Liver (tissue), 9 donors: Measurements from ENCODE around the gene PABPC1L. TPM values are rescaled to one million over a fixed set of nuclear protein-coding genes. Genes with fewer than 3 reads are reported as not detected.
A peak's percentile ranks its signal among the peaks of the same experiment; 100 is the strongest.

Experiments
- DNase-seq: peaks from one replicate; pipeline ENCODE4 v3.0.0-alpha.2; 2017; ENCODE audit warnings: low spot score
- H3K27ac ChIP-seq, 2 donors: one replicate each; pipeline ENCODE4 v1.7.0; 2013; ENCODE audit warnings: inconsistent platforms in 2 of 2, low read length in 2 of 2, control low read depth in 1 of 2, low read depth in 1 of 2, mild to moderate bottlenecking in 1 of 2
- H3K27me3 ChIP-seq, 4 donors: one replicate each; pipeline versions ENCODE4 v1.6.1 to v1.7.0; 2013; ENCODE audit warnings: low read length in 3 of 4, inconsistent platforms in 1 of 4, mild to moderate bottlenecking in 1 of 4, moderate library complexity in 1 of 4; ENCODE audit not compliant: control insufficient read depth in 4 of 4, insufficient read depth in 4 of 4
- H3K36me3 ChIP-seq, 4 donors: one replicate each; pipeline versions ENCODE4 v1.6.1 to v1.7.0; 2013; ENCODE audit warnings: low read length in 3 of 4, mild to moderate bottlenecking in 3 of 4, low read depth in 1 of 4, moderate library complexity in 1 of 4; ENCODE audit not compliant: control insufficient read depth in 4 of 4, insufficient read depth in 3 of 4
- H3K4me1 ChIP-seq, 4 donors: one replicate each; pipeline versions ENCODE4 v1.6.1 to v1.7.0; 2013; ENCODE audit warnings: low read length in 3 of 4, mild to moderate bottlenecking in 3 of 4, moderate library complexity in 1 of 4; ENCODE audit not compliant: control insufficient read depth in 4 of 4, insufficient read depth in 4 of 4
- H3K4me3 ChIP-seq, 3 donors: one replicate each; pipeline versions ENCODE4 v1.6.1 to v1.7.0; 2013; ENCODE audit warnings: low read length in 3 of 3, control low read depth in 1 of 3, low read depth in 1 of 3, mild to moderate bottlenecking in 1 of 3
- H3K9ac ChIP-seq, 2 donors: one replicate each; pipeline ENCODE4 v1.7.0; 2013; ENCODE audit warnings: low read length in 2 of 2, mild to moderate bottlenecking in 2 of 2, moderate library complexity in 2 of 2, control low read depth in 1 of 2, low read depth in 1 of 2
- H3K9me3 ChIP-seq, 4 donors: one replicate each; pipeline versions ENCODE4 v1.6.1 to v1.7.0; 2013; ENCODE audit warnings: low read length in 3 of 4; ENCODE audit not compliant: control insufficient read depth in 4 of 4
- EGR1 ChIP-seq, 2 donors: IDR thresholded peaks; 2 replicates each; pipeline ENCODE4 v1.6.1; 2016 to 2018; ENCODE audit warnings: antibody characterized with exemption in 2 of 2, low read depth in 2 of 2
- FOXA1 ChIP-seq: IDR thresholded peaks from 2 replicates; pipeline ENCODE4 v1.6.1; 2016; ENCODE audit warnings: antibody characterized with exemption
- GABPA ChIP-seq, 2 donors: IDR thresholded peaks in 1 of 2; conservative IDR thresholded peaks in 1 of 2; 2 replicates each; pipeline ENCODE4 v1.6.1; 2016; ENCODE audit warnings: antibody characterized with exemption in 2 of 2, mild to moderate bottlenecking in 1 of 2, moderate library complexity in 1 of 2
- HNF4A ChIP-seq, 2 donors: conservative IDR thresholded peaks; 2 replicates each; pipeline ENCODE4 v1.6.1; 2016; ENCODE audit warnings: antibody characterized with exemption in 2 of 2, mild to moderate bottlenecking in 2 of 2
- HNF4G ChIP-seq: IDR thresholded peaks from 2 replicates; pipeline ENCODE4 v1.6.1; 2016; ENCODE audit warnings: antibody characterized with exemption
- JUND ChIP-seq, 2 donors: IDR thresholded peaks; 2 replicates each; pipeline ENCODE4 v1.6.1; 2016; ENCODE audit warnings: antibody characterized with exemption in 2 of 2
- NR2F2 ChIP-seq: IDR thresholded peaks from 2 replicates; pipeline ENCODE4 v1.6.1; 2016; ENCODE audit warnings: antibody characterized with exemption
- RAD21 ChIP-seq, 2 donors: IDR thresholded peaks; 2 replicates each; pipeline ENCODE4 v1.6.1; 2016; ENCODE audit warnings: antibody characterized with exemption in 2 of 2, mild to moderate bottlenecking in 2 of 2
- RXRA ChIP-seq, 2 donors: IDR thresholded peaks; 2 replicates each; pipeline ENCODE4 v1.6.1; 2017 to 2018; ENCODE audit warnings: antibody characterized with exemption in 2 of 2, mild to moderate bottlenecking in 1 of 2
- SP1 ChIP-seq: IDR thresholded peaks from 2 replicates; pipeline ENCODE4 v1.6.1; 2018; ENCODE audit warnings: antibody characterized with exemption, mild to moderate bottlenecking
- WGBS: extraction: QIAGEN DNeasy Blood & Tissue Kit; methylation state at CpG from one replicate; pipeline ENCODE4 v1.1.7; 2013; 5-methylcytosine and 5-hydroxymethylcytosine counted together
- polyA plus RNA-seq, 2 donors: library from polyadenylated mRNA; stranded (reverse) in 1 of 2; unstranded in 1 of 2; fragments of 200-250 nt in 1 of 2; fragments of >200 nt in 1 of 2; fragmentation: Nextera tagmentation in 1 of 2; extraction: Ambion mirVana in 1 of 2; gene quantifications; one replicate each; pipeline versions ENCODE4 v1.2.1 to v1.2.3, GENCODE V29; 2013 to 2015
- total RNA-seq, 2 donors: library from RNA; depleted of rRNA; stranded (reverse); fragments of >200 nt; gene quantifications; one replicate each; pipeline ENCODE4 v1.2.3, GENCODE V29; 2014
- TF ChIP-seq, protein P1 (sequence below): IDR thresholded peaks from 2 replicates; pipeline ENCODE4 v1.6.1; 2016; ENCODE audit warnings: antibody characterized with exemption
- TF ChIP-seq, protein P2 (sequence below): IDR thresholded peaks from 2 replicates; pipeline ENCODE4 v1.6.1; 2016; ENCODE audit warnings: antibody characterized with exemption
- TF ChIP-seq, protein P3 (sequence below): fragments of 150-350 bp; IDR thresholded peaks from 2 replicates; pipeline ENCODE4 v1.5.1; 2017; ENCODE audit warnings: improper control_type of control experiment, low read depth, low read length; ENCODE audit not compliant: missing input control
- donor health status: healthy.
- donor health status: healthy.
- donor health status: healthy.
- donor health status: healthy.
- donor health status: healthy.

PABPC1L gene
- total and polyA plus RNA-seq, 4 donors, result 4.7 to 21.0 (median 10.9) TPM

DNA sequence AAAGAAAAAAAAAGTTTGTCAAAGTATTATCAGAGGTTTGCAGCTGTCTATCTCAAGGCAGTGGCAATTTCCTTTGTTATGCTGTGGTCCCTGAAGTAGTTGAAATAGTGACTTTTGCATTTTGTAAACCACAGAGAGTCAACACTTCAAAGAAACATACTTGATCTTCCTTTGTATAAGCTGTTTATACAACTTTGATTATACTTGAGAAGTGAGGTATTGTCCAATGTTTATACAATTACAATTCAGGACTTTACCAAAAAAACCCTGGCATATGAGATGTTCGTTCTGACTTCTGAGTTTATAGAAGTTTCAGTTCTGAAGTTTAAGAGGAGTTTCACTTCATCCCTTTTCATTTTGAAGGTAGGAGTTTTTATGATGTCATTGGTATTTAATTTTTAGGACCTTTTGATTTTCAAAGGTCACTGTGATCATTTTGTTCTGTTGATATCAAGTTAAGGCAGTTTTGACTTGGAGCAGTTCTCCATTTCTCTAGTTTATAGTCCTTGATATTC, 60.4 kb downstream of the PABPC1L start:
- peaks cover 0 to 25% (median 19%) of the 10 kb centered on the region in 4 donors for H3K4me1 ChIP-seq
- H3K9me3 ChIP-seq, result no peaks in the 10 kb centered on the region
- no peak for DNase-seq
- peak overlapping the region in 1 of 2 donors; percentile 42 for H3K9ac ChIP-seq
- H3K27me3 ChIP-seq, result no peaks in the 10 kb centered on the region
- WGBS, result 70% methylated on average over 1 of the region's 1 CpG
- no peak overlapping the region for H3K27ac ChIP-seq
- H3K36me3 ChIP-seq, result peaks cover 2 to 28% (median 8%) of the 10 kb centered on the region in 4 donors
- TF ChIP-seq SP1 (no peak), EGR1 (IDR thresholded peaks at IDR 0.05; ENCODE audit: low read depth in 2 of 2) (no peak), GABPA (IDR thresholded peaks at IDR 0.05 in 1 of 2, conservative IDR thresholded peaks at IDR 0.05 in 1 of 2) (no peak)
- TF ChIP-seq, protein P1, sequence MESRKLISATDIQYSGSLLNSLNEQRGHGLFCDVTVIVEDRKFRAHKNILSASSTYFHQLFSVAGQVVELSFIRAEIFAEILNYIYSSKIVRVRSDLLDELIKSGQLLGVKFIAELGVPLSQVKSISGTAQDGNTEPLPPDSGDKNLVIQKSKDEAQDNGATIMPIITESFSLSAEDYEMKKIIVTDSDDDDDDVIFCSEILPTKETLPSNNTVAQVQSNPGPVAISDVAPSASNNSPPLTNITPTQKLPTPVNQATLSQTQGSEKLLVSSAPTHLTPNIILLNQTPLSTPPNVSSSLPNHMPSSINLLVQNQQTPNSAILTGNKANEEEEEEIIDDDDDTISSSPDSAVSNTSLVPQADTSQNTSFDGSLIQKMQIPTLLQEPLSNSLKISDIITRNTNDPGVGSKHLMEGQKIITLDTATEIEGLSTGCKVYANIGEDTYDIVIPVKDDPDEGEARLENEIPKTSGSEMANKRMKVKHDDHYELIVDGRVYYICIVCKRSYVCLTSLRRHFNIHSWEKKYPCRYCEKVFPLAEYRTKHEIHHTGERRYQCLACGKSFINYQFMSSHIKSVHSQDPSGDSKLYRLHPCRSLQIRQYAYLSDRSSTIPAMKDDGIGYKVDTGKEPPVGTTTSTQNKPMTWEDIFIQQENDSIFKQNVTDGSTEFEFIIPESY, result no peak
- H3K4me3 ChIP-seq, result no peak overlapping the region

DNA sequence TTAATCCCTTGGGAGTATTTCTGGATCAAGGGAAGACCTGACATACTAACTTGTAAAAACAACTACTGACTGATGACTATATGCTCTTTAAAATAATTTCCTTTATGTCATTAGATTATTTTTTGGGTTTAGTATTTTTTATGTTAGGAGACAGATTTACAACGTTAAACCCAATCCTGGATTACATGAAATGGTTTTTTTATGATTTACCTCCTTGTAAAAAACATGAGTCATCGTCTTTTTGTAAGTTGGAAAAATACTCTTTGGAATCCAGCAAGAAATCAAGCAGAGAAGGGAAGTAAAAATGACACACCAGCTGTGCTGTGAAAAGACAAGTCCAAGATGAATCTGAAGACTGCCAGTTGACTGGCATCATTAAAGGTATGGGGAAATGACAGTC, 63.2 kb downstream of the PABPC1L start:
- Histone ChIP-seq H3K4me3 (no peak overlapping the region), H3K9ac (no peak overlapping the region), H3K4me1 (peaks cover 0 to 9% (median 6%) of the 10 kb centered on the region in 4 donors), H3K36me3 (peaks cover 2 to 32% (median 12%) of the 10 kb centered on the region in 4 donors), H3K27me3 (no peaks in the 10 kb centered on the region), H3K9me3 (no peaks in the 10 kb centered on the region), H3K27ac (no peak overlapping the region)
- TF ChIP-seq HNF4G (no peak), RAD21 (IDR thresholded peaks at IDR 0.05) (no peak), FOXA1 (no peak), NR2F2 (no peak)
- TF ChIP-seq, protein P2, sequence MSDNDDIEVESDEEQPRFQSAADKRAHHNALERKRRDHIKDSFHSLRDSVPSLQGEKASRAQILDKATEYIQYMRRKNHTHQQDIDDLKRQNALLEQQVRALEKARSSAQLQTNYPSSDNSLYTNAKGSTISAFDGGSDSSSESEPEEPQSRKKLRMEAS, result no peak
- TF ChIP-seq, protein P1, result no peak
- no peak for DNase-seq
- WGBS, result 84% methylated on average over 2 of the region's 2 CpGs

DNA sequence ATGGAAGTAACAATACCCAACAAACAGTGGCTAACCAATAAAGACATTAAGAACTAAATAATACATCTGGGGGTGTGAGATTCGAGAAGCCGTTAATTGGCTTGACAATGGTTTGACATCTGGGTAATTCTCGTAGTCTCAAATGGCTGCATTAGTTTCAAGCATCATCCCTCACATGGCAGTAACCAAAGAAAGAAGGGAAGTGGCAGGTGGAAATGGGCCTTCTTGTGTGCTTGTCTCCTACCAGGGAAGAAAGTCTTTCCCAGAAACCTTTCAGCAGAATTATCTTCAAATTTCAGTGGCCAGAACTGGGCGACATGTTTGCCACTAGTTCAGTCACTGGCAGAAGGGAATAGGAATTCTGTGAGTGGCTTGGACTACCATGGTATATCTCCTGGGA, 66.8 kb downstream of the PABPC1L start:
- peaks cover 2 to 32% (median 12%) of the 10 kb centered on the region in 4 donors for H3K36me3 ChIP-seq
- no peaks in the 10 kb centered on the region for H3K4me1 ChIP-seq
- 95% methylated on average over 4 of the region's 4 CpGs for WGBS

More for the DNA sequence above, 66.8 kb downstream of the PABPC1L start:
- no peaks in the 10 kb centered on the region for H3K9me3 ChIP-seq
- H3K27me3 ChIP-seq, result no peaks in the 10 kb centered on the region
- no peak overlapping the region for H3K27ac ChIP-seq
- H3K4me3 ChIP-seq, result no peak overlapping the region
- TF ChIP-seq, protein P3, sequence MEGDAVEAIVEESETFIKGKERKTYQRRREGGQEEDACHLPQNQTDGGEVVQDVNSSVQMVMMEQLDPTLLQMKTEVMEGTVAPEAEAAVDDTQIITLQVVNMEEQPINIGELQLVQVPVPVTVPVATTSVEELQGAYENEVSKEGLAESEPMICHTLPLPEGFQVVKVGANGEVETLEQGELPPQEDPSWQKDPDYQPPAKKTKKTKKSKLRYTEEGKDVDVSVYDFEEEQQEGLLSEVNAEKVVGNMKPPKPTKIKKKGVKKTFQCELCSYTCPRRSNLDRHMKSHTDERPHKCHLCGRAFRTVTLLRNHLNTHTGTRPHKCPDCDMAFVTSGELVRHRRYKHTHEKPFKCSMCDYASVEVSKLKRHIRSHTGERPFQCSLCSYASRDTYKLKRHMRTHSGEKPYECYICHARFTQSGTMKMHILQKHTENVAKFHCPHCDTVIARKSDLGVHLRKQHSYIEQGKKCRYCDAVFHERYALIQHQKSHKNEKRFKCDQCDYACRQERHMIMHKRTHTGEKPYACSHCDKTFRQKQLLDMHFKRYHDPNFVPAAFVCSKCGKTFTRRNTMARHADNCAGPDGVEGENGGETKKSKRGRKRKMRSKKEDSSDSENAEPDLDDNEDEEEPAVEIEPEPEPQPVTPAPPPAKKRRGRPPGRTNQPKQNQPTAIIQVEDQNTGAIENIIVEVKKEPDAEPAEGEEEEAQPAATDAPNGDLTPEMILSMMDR, result no peak
- TF ChIP-seq NR2F2 (no peak), RAD21 (IDR thresholded peaks at IDR 0.05) (no peak), JUND (IDR thresholded peaks at IDR 0.05) (no peak), RXRA (IDR thresholded peaks at IDR 0.05) (no peak), HNF4A (conservative IDR thresholded peaks at IDR 0.05) (no peak)
- H3K9ac ChIP-seq, result no peak overlapping the region
- no peak for DNase-seq
